ENCODE results near the gene KIDINS220.

KIDINS220 gene

GRCh38 chr2:8851811-8852560, 14.6 kb upstream of the KIDINS220 start:
- peak in 13 of 58 donors; percentile 5 to 47 (median 11) for DNase-seq

GRCh38 chr2:8850845-8851487, 13.6 kb upstream of the KIDINS220 start:
- no peak for DNase-seq

GRCh38 chr2:8849327-8849726, 11.9 kb upstream of the KIDINS220 start:
- no peak for DNase-seq

- no peak for DNase-seq
These were observed 11.1 kb upstream of the KIDINS220 start for GRCh38 chr2:8848328-8849100.

- no peak for DNase-seq
These were observed 10.0 kb upstream of the KIDINS220 start for GRCh38 chr2:8847400-8847799.

GRCh38 chr2:8841932-8842331, 4.5 kb upstream of the KIDINS220 start:
- DNase-seq: no peak

GRCh38 chr2:8840475-8841091, 3.2 kb upstream of the KIDINS220 start:
- no peak for DNase-seq

- no peak for DNase-seq
These were observed 2.0 kb upstream of the KIDINS220 start for GRCh38 chr2:8839189-8839965.

GRCh38 chr2:8837795-8838140, 355 bp upstream of the KIDINS220 start:
- peak in 1 of 58 donors; percentile 55 for DNase-seq

GRCh38 chr2:8835279-8835678, 2.1 kb downstream of the KIDINS220 start:
- DNase-seq: no peak

GRCh38 chr2:8833853-8834252, 3.6 kb downstream of the KIDINS220 start:
- no peak for DNase-seq

GRCh38 chr2:8831516-8831915, 5.9 kb downstream of the KIDINS220 start:
- no peak for DNase-seq

GRCh38 chr2:8827729-8828128, 9.7 kb downstream of the KIDINS220 start:
- DNase-seq: no peak

- DNase-seq: no peak
These were observed 15.2 kb downstream of the KIDINS220 start for GRCh38 chr2:8822218-8822617.

GRCh38 chr2:8821276-8822217, 15.9 kb downstream of the KIDINS220 start:
- DNase-seq: peak in 31 of 58 donors; percentile 5 to 75 (median 16)

GRCh38 chr2:8819948-8820347, 17.5 kb downstream of the KIDINS220 start:
- DNase-seq: no peak

- no peak for DNase-seq
These were observed 18.2 kb downstream of the KIDINS220 start for GRCh38 chr2:8819194-8819593.

GRCh38 chr2:8817221-8817620, 20.2 kb downstream of the KIDINS220 start:
- DNase-seq: no peak

- DNase-seq: no peak
These were observed 30.3 kb downstream of the KIDINS220 start for GRCh38 chr2:8806885-8807704.

Measured in anterior cingulate cortex (tissue), 58 donors.